Mesodermal cell (in vitro differentiated cells): ENCODE data around the gene OTOP1. TPM values are rescaled to one million over a fixed set of nuclear protein-coding genes. Genes with fewer than 3 reads are reported as not detected.

Experiments
- H3K27ac ChIP-seq: 2 replicates; pipeline ENCODE4 v1.7.0; 2013; ENCODE audit warnings: mild to moderate bottlenecking, low read depth, low read length, moderate library complexity; ENCODE audit not compliant: severe bottlenecking
- H3K36me3 ChIP-seq: 2 replicates; pipeline ENCODE4 v1.7.1; 2013; ENCODE audit warnings: mild to moderate bottlenecking, low read length, moderate library complexity; ENCODE audit not compliant: control insufficient read depth, insufficient read depth
- H3K4me1 ChIP-seq: one replicate; pipeline ENCODE4 v1.7.1; 2013; ENCODE audit warnings: mild to moderate bottlenecking, low read length; ENCODE audit not compliant: insufficient read depth, control insufficient read depth, poor library complexity, severe bottlenecking
- H3K4me3 ChIP-seq: 2 replicates; pipeline ENCODE4 v1.7.0; 2013; ENCODE audit warnings: low read length, control low read depth, mild to moderate bottlenecking; ENCODE audit not compliant: insufficient read depth, poor library complexity, severe bottlenecking; ENCODE audit errors: extremely low read depth
- H3K9me3 ChIP-seq: 2 replicates; pipeline ENCODE4 v1.7.1; 2013; ENCODE audit warnings: mild to moderate bottlenecking, low read length, moderate library complexity; ENCODE audit not compliant: control insufficient read depth
- WGBS, 2 experiments: methylation state at CpG; one replicate each; pipeline ENCODE4 v1.1.5; 2013; ENCODE audit warnings: missing lambda C conversion rate in 2 of 2; ENCODE audit not compliant: insufficient coverage in 2 of 2; 5-methylcytosine and 5-hydroxymethylcytosine counted together
- polyA plus RNA-seq, 2 experiments: library from polyadenylated mRNA; stranded (reverse); fragments of 50-300 nt; gene quantifications; one replicate each; pipeline ENCODE4 v1.2.3, GENCODE V29; 2013

OTOP1 gene
- not detected for polyA plus RNA-seq (2013, experiment 1 of 2)
- not detected for polyA plus RNA-seq (2013, experiment 2 of 2)

- WGBS, 2 experiments = 15 to 19% methylated on average over 33 to 40 of the region's 82 CpGs
- H3K4me3 ChIP-seq = no peak within 1 kb of the TSS
- H3K4me1 ChIP-seq = no peaks in the 10 kb centered on the region
- H3K9me3 ChIP-seq = no peaks in the 10 kb centered on the region
- H3K27ac ChIP-seq = no peak within 1 kb of the TSS
- no peaks in the 10 kb centered on the region for H3K36me3 ChIP-seq
Observed at GRCh38 chr4:4226606-4227438, at the start of gene OTOP1. Gene OTOP1, minus strand, starts transcription at chr4:4226929. Its CDS starts 65 bp downstream, at chr4:4226864.

- Histone ChIP-seq H3K4me3 (no peak overlapping the region), H3K9me3 (no peaks in the 10 kb centered on the region), H3K27ac (no peak overlapping the region), H3K36me3 (peaks cover 89% of the 10 kb centered on the region), H3K4me1 (no peaks in the 10 kb centered on the region)
- 95 to 96% methylated on average over 12 to 13 of the region's 14 CpGs for WGBS, 2 experiments
Observed at GRCh38 chr4:4274226-4274625, 47.5 kb upstream of the OTOP1 start.

GRCh38 chr4:4271912-4272311 is 45.2 kb upstream of the OTOP1 start:
- 91 to 95% methylated on average over 6 to 10 of the region's 10 CpGs for WGBS, 2 experiments
- no peaks in the 10 kb centered on the region for H3K4me1 ChIP-seq
- no peaks in the 10 kb centered on the region for H3K9me3 ChIP-seq
- H3K4me3 ChIP-seq = no peak overlapping the region
- H3K27ac ChIP-seq = no peak overlapping the region
- H3K36me3 ChIP-seq = peaks cover 89% of the 10 kb centered on the region

- peaks cover 84% of the 10 kb centered on the region for H3K36me3 ChIP-seq
- H3K27ac ChIP-seq = no peak overlapping the region
- 57% methylated on average over 2 of the region's 4 CpGs; no CpG with 5 or more reads in 1 of the 2 experiments for WGBS, 2 experiments
- H3K9me3 ChIP-seq = no peaks in the 10 kb centered on the region
- no peaks in the 10 kb centered on the region for H3K4me1 ChIP-seq
- H3K4me3 ChIP-seq = no peak overlapping the region
Observed at GRCh38 chr4:4270529-4270928, 43.8 kb upstream of the OTOP1 start.

- WGBS, 2 experiments = 80 to 100% methylated on average over 1 to 2 of the region's 4 CpGs
- H3K36me3 ChIP-seq = peaks cover 77% of the 10 kb centered on the region
Observed at GRCh38 chr4:4269856-4270255, 43.1 kb upstream of the OTOP1 start.

GRCh38 chr4:4269331-4269731 is 42.6 kb upstream of the OTOP1 start:
- Histone ChIP-seq H3K4me3 (no peak overlapping the region), H3K27ac (no peak overlapping the region), H3K4me1 (no peaks in the 10 kb centered on the region), H3K9me3 (no peaks in the 10 kb centered on the region), H3K36me3 (peaks cover 72% of the 10 kb centered on the region)
- WGBS, 2 experiments = 93 to 94% methylated on average over 5 to 6 of the region's 11 CpGs

More at GRCh38 chr4:4269856-4270255, 43.1 kb upstream of the OTOP1 start:
- H3K4me3 ChIP-seq = no peak overlapping the region
- no peaks in the 10 kb centered on the region for H3K4me1 ChIP-seq
- peak overlapping the region; percentile 36 for H3K27ac ChIP-seq
- H3K9me3 ChIP-seq = no peaks in the 10 kb centered on the region

- H3K9me3 ChIP-seq = no peaks in the 10 kb centered on the region
- no peak overlapping the region for H3K4me3 ChIP-seq
- no peak overlapping the region for H3K27ac ChIP-seq
- WGBS, 2 experiments = no CpG with 5 or more reads among the region's 1 CpG
- H3K4me1 ChIP-seq = no peaks in the 10 kb centered on the region
- H3K36me3 ChIP-seq = peaks cover 68% of the 10 kb centered on the region
Observed at GRCh38 chr4:4268776-4269175, 42.0 kb upstream of the OTOP1 start.

GRCh38 chr4:4267981-4268380 is 41.3 kb upstream of the OTOP1 start:
- no peak overlapping the region for H3K4me3 ChIP-seq
- no peaks in the 10 kb centered on the region for H3K4me1 ChIP-seq
- WGBS, 2 experiments = 87 to 100% methylated on average over 3 to 5 of the region's 5 CpGs
- H3K27ac ChIP-seq = no peak overlapping the region
- no peaks in the 10 kb centered on the region for H3K9me3 ChIP-seq
- H3K36me3 ChIP-seq = peaks cover 61% of the 10 kb centered on the region

GRCh38 chr4:4260185-4260751 is 33.5 kb upstream of the OTOP1 start:
- Histone ChIP-seq H3K4me1 (no peaks in the 10 kb centered on the region), H3K27ac (no peak overlapping the region), H3K9me3 (no peaks in the 10 kb centered on the region), H3K4me3 (no peak overlapping the region), H3K36me3 (no peaks in the 10 kb centered on the region)
- WGBS, 2 experiments = 83% methylated on average over 1 of the region's 6 CpGs; no CpG with 5 or more reads in 1 of the 2 experiments

- Histone ChIP-seq H3K4me3 (no peak overlapping the region), H3K36me3 (no peaks in the 10 kb centered on the region), H3K9me3 (no peaks in the 10 kb centered on the region), H3K4me1 (no peaks in the 10 kb centered on the region), H3K27ac (no peak overlapping the region)
- WGBS, 2 experiments = 87 to 89% methylated on average over 3 to 4 of the region's 9 CpGs
Observed at GRCh38 chr4:4259484-4260100, 32.9 kb upstream of the OTOP1 start.
